Stimulated activated CD4-positive, alpha-beta T cell treated with anti-CD3 and anti-CD28 coated beads, TNF-alpha, amount 100 ng/mL, for 24 hours (primary cell): ENCODE data around the gene ANKS1A.
"Not testable (repeated sequence)": the region's sequence is repeated elsewhere in the genome, so short reads cannot be mapped to it uniquely, and the experiment has no call there.

Experiments used
- DNase-seq, 3 experiments: peaks; one replicate each; pipeline ENCODE4 v3.0.0-alpha.2; 2020; ENCODE audit warnings: low read depth in 3 of 3

The ANKS1A gene

GRCh38 chr6:34917626-34918285, 28.7 kb downstream of the ANKS1A start:
- DNase-seq = no peak

DNA sequence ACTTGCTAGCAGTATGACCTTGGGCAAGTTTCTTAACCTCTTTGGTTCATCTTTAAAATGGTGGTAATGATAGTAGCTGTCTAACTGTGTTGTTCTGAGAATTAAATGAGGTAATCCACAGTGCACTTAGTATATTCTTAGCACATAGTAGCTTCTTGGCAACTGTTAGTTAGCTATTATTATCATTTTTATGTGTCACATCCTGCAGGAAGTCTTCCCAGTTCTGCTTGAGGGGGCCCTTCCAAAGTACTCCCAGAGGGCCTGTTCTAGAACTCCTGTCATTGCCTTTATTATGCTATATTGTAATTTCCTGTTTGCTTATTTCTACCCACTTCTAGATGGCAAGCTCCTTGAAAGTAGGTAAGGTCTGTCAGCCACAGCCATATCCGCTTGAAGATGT, 30.6 kb downstream of the ANKS1A start:
- no peak for DNase-seq

DNA sequence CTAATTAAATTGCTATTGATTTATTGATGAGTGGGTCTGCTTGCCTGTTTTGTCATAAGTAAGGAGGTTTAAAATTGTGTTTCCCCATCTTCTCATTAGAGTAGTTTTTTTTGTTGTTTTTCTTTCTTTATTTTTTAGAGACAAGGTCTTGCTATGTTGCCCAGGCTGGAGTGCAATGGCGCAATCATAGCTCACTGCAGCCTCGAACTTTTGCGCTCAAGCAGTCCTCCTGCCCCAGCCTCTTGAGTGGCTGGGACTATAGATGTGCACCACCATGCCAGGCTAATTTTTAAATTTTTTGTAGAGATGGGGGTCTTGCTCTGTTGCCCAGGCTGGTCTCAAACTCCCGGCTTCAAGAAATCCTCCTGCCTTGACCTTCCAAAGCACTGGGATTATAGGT, 31.0 kb downstream of the ANKS1A start:
- no peak for DNase-seq

- DNase-seq = no peak
Observed at GRCh38 chr6:34922177-34922663, 33.2 kb downstream of the ANKS1A start.

- DNase-seq = no peak
Observed at GRCh38 chr6:34924831-34925625, 36.0 kb downstream of the ANKS1A start.

GRCh38 chr6:34926655-34927054, 37.6 kb downstream of the ANKS1A start:
- no peak for DNase-seq

DNA sequence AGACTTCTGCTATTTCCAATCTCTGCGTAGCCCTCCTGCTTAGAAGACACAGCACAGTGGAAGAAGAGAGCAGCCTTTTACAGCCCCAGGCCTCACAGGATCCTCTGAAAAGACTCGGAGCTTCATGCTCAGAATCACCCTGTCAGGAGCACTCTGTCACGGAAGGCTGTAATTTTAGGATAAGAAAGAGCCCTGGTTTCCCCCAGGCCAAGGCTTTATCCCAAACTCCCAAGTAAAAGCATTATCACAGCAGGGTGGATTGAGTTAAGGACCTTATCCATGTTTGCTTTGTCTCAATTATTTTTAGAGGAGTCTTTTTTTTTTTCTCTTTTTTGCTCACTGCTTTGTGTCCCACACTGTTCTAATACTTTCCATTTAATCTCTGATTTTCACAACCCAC, 39.2 kb downstream of the ANKS1A start:
- no peak for DNase-seq

- no peak for DNase-seq
Observed at GRCh38 chr6:34928695-34929094, 39.6 kb downstream of the ANKS1A start.

- DNase-seq = no peak
Observed at GRCh38 chr6:34929241-34929978, 40.4 kb downstream of the ANKS1A start.

DNA sequence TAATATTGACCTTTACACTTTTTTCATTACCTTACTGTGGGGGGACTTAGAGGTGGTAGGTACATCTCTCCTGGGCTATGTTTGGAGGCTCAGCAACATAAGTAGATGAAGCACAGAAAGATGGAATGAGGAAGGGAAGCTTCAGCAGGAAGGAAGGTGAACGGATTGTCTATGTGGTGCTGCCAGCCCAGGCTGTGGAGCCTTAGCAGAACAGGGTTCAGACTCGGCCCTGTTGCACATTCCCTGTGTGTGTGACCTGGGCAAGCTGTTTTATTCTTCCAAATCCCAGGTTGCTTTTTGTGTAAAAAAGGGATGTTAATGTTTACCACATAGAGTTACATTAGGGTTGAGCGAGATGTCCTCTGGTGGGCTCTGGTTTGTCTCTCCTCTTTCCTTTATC, 41.2 kb downstream of the ANKS1A start:
- DNase-seq = no peak

DNA sequence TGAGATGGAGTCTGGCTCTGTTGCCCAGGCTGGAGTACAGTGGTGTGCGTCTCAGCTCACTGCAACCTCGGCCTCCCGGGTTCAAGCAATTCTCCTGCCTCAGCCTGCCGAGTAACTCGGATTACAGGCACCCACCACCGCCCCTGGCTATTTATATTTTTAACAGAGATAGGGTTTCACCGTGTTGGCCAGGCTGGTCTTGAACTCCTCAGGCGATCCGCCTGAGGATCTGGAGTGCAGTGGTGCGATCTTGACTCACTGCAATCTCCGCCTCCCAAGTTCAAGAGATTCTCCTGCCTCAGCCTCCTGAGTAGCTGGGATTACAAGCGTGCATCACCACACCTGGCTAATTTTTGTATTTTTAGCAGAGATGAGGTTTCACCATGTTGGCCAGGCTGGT, 43.1 kb downstream of the ANKS1A start:
- DNase-seq = not testable (repeated sequence)

DNA sequence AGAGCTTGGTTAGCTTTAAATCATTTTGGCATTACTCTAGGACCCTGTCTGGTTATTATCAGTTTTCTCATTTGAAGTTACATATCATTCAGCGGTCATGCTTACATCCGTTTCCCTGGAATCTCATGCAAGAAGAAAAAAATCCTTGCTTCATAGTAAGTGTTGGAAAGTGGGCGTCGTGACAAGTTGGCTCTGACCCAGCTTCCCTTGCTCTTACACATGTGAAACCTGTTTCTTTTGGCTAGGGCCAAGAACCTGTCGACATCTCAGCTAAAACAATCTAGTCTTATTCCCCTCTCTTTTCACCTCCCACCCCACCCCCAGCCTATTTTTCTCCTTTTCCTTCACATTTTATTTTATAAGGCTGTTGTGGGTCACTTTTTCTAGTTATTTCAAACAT, 45.5 kb downstream of the ANKS1A start:
- no peak for DNase-seq

- DNase-seq = no peak
Observed at GRCh38 chr6:34938268-34938667, 49.2 kb downstream of the ANKS1A start.

GRCh38 chr6:34940030-34940434, 51.0 kb downstream of the ANKS1A start:
- no peak for DNase-seq

DNA sequence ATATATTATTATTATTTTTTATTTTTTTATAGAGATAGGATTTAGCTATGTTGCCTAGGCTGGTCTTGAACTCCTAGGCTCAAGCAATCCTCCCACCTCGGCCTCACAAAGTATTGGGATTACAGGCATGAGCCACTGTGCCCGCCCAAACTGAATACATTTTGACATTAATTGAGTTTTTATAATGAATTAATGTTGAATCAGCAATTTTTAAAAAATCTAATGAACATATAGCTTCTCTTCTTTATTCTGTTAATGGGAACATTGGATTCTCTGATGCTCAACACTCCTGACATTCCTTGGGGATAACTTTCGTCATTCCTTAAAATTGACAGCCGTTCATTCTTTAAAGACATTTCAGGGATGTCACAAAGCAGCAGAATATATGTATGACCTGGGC, 52.4 kb downstream of the ANKS1A start:
- no peak for DNase-seq

- DNase-seq = no peak
Observed at GRCh38 chr6:34945317-34945716, 56.3 kb downstream of the ANKS1A start.

GRCh38 chr6:34947561-34947960, 58.5 kb downstream of the ANKS1A start:
- DNase-seq = no peak

GRCh38 chr6:34949636-34950035, 60.6 kb downstream of the ANKS1A start:
- no peak for DNase-seq

- DNase-seq = no peak
Observed at GRCh38 chr6:34950849-34951248, 61.8 kb downstream of the ANKS1A start.

DNA sequence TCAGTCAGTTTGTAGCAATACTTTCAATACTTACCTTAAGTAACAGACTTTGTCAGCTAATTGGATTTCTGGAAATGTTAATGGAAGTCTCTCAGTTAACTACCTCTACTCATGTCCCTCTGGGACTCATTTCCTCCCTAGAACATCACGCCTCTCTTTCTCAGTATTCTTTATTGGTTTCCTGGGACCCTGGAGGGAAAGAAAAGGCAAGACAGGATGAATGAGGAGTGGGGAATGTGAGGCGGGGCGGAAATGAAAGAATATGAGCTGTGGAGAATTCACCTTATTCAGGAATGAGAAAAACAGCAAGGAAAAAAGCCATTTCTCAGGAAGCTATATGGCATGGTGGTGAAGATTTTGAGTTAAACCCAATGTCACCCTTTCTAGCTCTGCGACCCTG, 62.7 kb downstream of the ANKS1A start:
- no peak for DNase-seq

GRCh38 chr6:34953061-34954025, 64.3 kb downstream of the ANKS1A start:
- DNase-seq = no peak
